ENCODE data around the gene CFLAR. TPM values are rescaled to one million over a fixed set of nuclear protein-coding genes. Genes with fewer than 3 reads are reported as not detected.

CFLAR gene
- total RNA-seq, 1 experiment from 2014 or later = 21.5 TPM

- TF ChIP-seq ATF6 (CRISPR knock-in tag; IDR thresholded peaks at IDR 0.05) (no peak), ATF1 (CRISPR knock-in tag; IDR thresholded peaks at IDR 0.05) (no peak), NR1H2 (CRISPR knock-in tag; IDR thresholded peaks at IDR 0.05) (no peak), ZBTB43 (CRISPR knock-in tag; IDR thresholded peaks at IDR 0.05) (no peak), HMGA2 (CRISPR knock-in tag; IDR thresholded peaks at IDR 0.05) (no peak), USF1 (CRISPR knock-in tag; IDR thresholded peaks at IDR 0.05) (no peak)
- TF ChIP-seq, protein P1, sequence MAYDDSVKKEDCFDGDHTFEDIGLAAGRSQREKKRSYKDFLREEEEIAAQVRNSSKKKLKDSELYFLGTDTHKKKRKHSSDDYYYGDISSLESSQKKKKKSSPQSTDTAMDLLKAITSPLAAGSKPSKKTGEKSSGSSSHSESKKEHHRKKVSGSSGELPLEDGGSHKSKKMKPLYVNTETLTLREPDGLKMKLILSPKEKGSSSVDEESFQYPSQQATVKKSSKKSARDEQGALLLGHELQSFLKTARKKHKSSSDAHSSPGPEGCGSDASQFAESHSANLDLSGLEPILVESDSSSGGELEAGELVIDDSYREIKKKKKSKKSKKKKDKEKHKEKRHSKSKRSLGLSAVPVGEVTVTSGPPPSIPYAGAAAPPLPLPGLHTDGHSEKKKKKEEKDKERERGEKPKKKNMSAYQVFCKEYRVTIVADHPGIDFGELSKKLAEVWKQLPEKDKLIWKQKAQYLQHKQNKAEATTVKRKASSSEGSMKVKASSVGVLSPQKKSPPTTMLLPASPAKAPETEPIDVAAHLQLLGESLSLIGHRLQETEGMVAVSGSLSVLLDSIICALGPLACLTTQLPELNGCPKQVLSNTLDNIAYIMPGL (CRISPR knock-in tag; IDR thresholded peaks at IDR 0.05) = no peak
- TF ChIP-seq, protein P2, sequence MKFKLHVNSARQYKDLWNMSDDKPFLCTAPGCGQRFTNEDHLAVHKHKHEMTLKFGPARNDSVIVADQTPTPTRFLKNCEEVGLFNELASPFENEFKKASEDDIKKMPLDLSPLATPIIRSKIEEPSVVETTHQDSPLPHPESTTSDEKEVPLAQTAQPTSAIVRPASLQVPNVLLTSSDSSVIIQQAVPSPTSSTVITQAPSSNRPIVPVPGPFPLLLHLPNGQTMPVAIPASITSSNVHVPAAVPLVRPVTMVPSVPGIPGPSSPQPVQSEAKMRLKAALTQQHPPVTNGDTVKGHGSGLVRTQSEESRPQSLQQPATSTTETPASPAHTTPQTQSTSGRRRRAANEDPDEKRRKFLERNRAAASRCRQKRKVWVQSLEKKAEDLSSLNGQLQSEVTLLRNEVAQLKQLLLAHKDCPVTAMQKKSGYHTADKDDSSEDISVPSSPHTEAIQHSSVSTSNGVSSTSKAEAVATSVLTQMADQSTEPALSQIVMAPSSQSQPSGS (CRISPR knock-in tag; IDR thresholded peaks at IDR 0.05; ENCODE audit: borderline replicate concordance, low read depth) = no peak
Observed at GRCh38 chr2:201136889-201137321, 20.9 kb downstream of the CFLAR start (continued).

DNA sequence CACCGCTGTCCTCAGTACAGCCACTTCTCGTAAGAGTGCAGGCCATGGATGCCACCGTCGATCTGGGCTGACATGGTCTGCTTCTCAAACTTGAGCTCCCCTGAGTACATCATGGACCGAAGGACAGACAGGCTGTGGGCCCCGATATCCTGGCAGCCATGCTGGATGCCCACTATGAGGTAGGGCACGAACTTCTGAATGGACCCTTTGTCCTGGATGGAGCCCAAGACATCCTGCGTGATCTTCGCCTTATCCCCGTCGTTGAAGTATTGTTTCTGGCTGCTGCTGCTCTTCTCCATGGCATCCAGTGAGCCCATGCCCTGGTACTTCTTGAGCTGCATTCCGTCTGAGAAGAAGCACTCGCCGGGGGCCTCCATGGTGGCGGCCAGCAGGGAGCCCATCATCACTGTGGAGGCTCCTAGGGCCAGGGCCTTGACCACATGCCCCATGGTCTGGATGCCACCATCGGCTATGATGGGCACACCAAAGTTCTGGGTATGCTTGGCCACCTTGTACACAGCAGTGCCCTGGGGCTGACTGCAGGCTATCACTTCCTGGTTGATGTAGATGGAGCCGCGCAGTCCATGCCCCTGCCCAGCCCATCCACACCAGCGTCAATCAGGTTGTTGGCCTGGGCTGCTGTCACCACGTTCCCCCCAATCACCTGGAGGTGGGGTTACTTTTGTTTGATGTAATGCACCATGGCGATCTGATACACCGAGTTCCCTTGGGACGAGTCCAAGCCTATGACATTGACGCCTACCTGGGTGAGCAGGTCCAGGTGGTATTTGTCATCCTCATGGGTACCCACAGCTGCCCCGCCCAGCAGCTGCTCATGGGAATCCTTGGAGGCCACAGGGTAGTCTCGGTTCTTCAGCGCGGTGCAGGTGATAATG is 21.8 kb downstream of the CFLAR start:
- Mint-ChIP-seq H3K4me1 (peaks cover 18% of the 10 kb centered on the region), H3K4me3 (no peak overlapping the region), H3K9me3 (no peaks in the 10 kb centered on the region), H3K27ac (no peak overlapping the region), H3K36me3 (peaks cover 32% of the 10 kb centered on the region), H3K27me3 (ENCODE audit: low read depth) (no peaks in the 10 kb centered on the region)
- ATAC-seq (no peak), DNase-seq (ENCODE audit: low spot score) (no peak)
- CTCF ChIA-PET = interaction anchor here (0.6 to 1.1 kb wide), 2 partner anchors 20 to 95 kb away, joined by 4 to 6 read pairs; no protein-coding TSS in a partner anchor
- POLR2A ChIA-PET = no interaction called here
- TF ChIP-seq, protein P3, sequence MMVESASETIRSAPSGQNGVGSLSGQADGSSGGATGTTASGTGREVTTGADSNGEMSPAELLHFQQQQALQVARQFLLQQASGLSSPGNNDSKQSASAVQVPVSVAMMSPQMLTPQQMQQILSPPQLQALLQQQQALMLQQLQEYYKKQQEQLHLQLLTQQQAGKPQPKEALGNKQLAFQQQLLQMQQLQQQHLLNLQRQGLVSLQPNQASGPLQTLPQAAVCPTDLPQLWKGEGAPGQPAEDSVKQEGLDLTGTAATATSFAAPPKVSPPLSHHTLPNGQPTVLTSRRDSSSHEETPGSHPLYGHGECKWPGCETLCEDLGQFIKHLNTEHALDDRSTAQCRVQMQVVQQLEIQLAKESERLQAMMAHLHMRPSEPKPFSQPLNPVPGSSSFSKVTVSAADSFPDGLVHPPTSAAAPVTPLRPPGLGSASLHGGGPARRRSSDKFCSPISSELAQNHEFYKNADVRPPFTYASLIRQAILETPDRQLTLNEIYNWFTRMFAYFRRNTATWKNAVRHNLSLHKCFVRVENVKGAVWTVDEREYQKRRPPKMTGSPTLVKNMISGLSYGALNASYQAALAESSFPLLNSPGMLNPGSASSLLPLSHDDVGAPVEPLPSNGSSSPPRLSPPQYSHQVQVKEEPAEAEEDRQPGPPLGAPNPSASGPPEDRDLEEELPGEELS (CRISPR knock-in tag; IDR thresholded peaks at IDR 0.05) = no peak
- TF ChIP-seq TP53 (CRISPR knock-in tag; IDR thresholded peaks at IDR 0.05) (no peak), NFE2L1 (CRISPR knock-in tag; IDR thresholded peaks at IDR 0.05) (no peak)

GRCh38 chr2:201138401-201138970 is 22.5 kb downstream of the CFLAR start:
- Mint-ChIP-seq H3K27me3 (ENCODE audit: low read depth) (no peaks in the 10 kb centered on the region), H3K27ac (0 out of 2 replicates have a peak overlapping the region, but pooled peaks have one; percentile 88), H3K4me3 (no peak overlapping the region), H3K4me1 (peaks cover 18% of the 10 kb centered on the region), H3K9me3 (no peaks in the 10 kb centered on the region), H3K36me3 (peaks cover 26% of the 10 kb centered on the region)
- ChIA-PET CTCF (interaction anchor here (1.1 kb wide), 1 partner anchor 94 kb away, joined by 4 read pairs; no protein-coding TSS in a partner anchor), POLR2A (no interaction called here)
- no peak for DNase-seq (ENCODE audit: low spot score)
- ATAC-seq = no peak
- TF ChIP-seq ETV6 (CRISPR knock-in tag; IDR thresholded peaks at IDR 0.05) = no peak
- TF ChIP-seq GRHL2 (CRISPR knock-in tag; IDR thresholded peaks at IDR 0.05; ENCODE audit: insufficient replicate concordance, severe bottlenecking) = no peak
- TF ChIP-seq, protein P4, sequence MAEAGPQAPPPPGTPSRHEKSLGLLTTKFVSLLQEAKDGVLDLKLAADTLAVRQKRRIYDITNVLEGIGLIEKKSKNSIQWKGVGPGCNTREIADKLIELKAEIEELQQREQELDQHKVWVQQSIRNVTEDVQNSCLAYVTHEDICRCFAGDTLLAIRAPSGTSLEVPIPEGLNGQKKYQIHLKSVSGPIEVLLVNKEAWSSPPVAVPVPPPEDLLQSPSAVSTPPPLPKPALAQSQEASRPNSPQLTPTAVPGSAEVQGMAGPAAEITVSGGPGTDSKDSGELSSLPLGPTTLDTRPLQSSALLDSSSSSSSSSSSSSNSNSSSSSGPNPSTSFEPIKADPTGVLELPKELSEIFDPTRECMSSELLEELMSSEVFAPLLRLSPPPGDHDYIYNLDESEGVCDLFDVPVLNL (CRISPR knock-in tag; IDR thresholded peaks at IDR 0.05; ENCODE audit: borderline replicate concordance, low read depth) = no peak
- TF ChIP-seq USF1 (CRISPR knock-in tag; IDR thresholded peaks at IDR 0.05) = no peak
- no peak for TF ChIP-seq ZNF121 (CRISPR knock-in tag; IDR thresholded peaks at IDR 0.05)
- no peak for TF ChIP-seq JUN (CRISPR knock-in tag; IDR thresholded peaks at IDR 0.05)
- no peak for TF ChIP-seq NR1H2 (CRISPR knock-in tag; IDR thresholded peaks at IDR 0.05)
- no peak for TF ChIP-seq PRRX2 (CRISPR knock-in tag; IDR thresholded peaks at IDR 0.05)
- no peak for TF ChIP-seq ZNF416 (CRISPR knock-in tag; IDR thresholded peaks at IDR 0.05)
- TF ChIP-seq NR3C1 (CRISPR knock-in tag; conservative IDR thresholded peaks at IDR 0.05; ENCODE audit: low read depth) = no peak

Data from WTC11 (cell line).